SK-N-MC (cell line): ENCODE results near the gene PLEKHM2.
A peak's percentile ranks its signal among the peaks of the same experiment; 100 is the strongest.

Experiments
- DNase-seq: peaks from one replicate; pipeline ENCODE4 v3.0.0-alpha.2; 2011; ENCODE audit warnings: low read depth, low spot score
- H3K27ac ChIP-seq: fragments of 200-600 bp; sonication (generic); 2 replicates; pipeline ENCODE4 v1.5.1; 2016; ENCODE audit warnings: mixed run types
- H3K36me3 ChIP-seq: fragments of 200-600 bp; sonication (generic); 2 replicates; pipeline ENCODE4 v1.6.1; 2017; ENCODE audit warnings: antibody characterized with exemption, low read length, mixed read lengths; ENCODE audit not compliant: insufficient read depth
- H3K4me3 ChIP-seq: fragments of 200-600 bp; sonication (generic); 2 replicates; pipeline ENCODE4 v1.5.1; 2016
- H3K9ac ChIP-seq: fragments of 200-600 bp; sonication (generic); 2 replicates; pipeline ENCODE4 v1.8.0; 2017; ENCODE audit warnings: mixed run types, mixed read lengths; ENCODE audit not compliant: insufficient read length
- H3K9me3 ChIP-seq: fragments of 200-600 bp; sonication (generic); 2 replicates; pipeline ENCODE4 v1.6.1; 2017; ENCODE audit warnings: low read depth, mild to moderate bottlenecking, antibody characterized with exemption, low read length, moderate library complexity, mixed read lengths
- EZH2 ChIP-seq: fragments of 200-600 bp; sonication (generic); IDR thresholded peaks from one replicate; pipeline ENCODE4 v1.6.1; 2017; ENCODE audit warnings: antibody characterized with exemption
- FOXP2 ChIP-seq: optimal IDR thresholded peaks from 2 replicates; pipeline ENCODE3; 2011; ENCODE audit warnings: mild to moderate bottlenecking, moderate library complexity; ENCODE audit not compliant: insufficient read depth; ENCODE audit errors: extremely low read length, control extremely low read depth
- POLR2AphosphoS5 ChIP-seq: IDR thresholded peaks from 2 replicates; pipeline ENCODE4 v1.6.1; 2012; ENCODE audit warnings: mild to moderate bottlenecking, low read depth, low read length, borderline replicate concordance

The PLEKHM2 gene

DNA sequence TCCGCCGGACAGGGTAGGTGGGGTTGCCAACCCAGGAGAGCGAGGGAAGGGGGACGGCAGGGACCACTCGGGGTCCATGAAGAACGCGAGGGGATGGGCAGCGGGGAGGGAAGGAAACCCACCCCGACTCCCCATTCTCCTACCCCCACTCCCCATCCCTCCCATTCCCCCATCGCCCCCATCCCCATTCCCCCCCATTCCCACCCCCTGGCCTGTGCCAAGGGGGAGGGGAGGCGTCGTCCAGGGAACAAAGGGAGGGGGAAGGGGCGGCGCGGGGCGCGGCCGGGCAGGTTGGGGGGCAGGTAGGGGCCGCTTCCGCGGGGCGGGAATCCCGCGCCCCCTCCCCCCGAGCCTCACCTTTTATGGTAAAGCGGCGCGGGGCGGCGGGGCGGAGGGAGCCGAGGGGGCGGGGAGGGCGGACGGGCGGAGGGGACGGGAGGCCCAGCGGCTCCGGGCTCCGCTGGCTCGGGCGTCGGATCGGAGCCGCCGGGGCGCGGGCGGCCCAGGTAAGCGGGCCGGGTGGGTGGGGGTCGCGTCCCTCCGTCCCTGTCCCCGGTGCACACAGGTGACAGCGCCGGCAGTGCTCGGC, 74.3 kb downstream of the PLEKHM2 start, which contains the start of gene FBLIM1:
Gene FBLIM1, plus strand, starts transcription at position 453 of the 589 bp plus-strand sequence. CDS start 6,189 bp downstream, outside the sequence.
- DNase-seq: no peak
- Histone ChIP-seq H3K36me3 (no peaks in the 10 kb centered on the region), H3K27ac (peak within 1 kb of the TSS; percentile 60; the same call in 1 of the 2 replicates), H3K9ac (peak within 1 kb of the TSS; percentile 87), H3K9me3 (no peaks in the 10 kb centered on the region), H3K4me3 (peak within 1 kb of the TSS; percentile 80)
- TF ChIP-seq FOXP2: no peak
- TF ChIP-seq EZH2: no peak
- no peak for TF ChIP-seq POLR2AphosphoS5

DNA sequence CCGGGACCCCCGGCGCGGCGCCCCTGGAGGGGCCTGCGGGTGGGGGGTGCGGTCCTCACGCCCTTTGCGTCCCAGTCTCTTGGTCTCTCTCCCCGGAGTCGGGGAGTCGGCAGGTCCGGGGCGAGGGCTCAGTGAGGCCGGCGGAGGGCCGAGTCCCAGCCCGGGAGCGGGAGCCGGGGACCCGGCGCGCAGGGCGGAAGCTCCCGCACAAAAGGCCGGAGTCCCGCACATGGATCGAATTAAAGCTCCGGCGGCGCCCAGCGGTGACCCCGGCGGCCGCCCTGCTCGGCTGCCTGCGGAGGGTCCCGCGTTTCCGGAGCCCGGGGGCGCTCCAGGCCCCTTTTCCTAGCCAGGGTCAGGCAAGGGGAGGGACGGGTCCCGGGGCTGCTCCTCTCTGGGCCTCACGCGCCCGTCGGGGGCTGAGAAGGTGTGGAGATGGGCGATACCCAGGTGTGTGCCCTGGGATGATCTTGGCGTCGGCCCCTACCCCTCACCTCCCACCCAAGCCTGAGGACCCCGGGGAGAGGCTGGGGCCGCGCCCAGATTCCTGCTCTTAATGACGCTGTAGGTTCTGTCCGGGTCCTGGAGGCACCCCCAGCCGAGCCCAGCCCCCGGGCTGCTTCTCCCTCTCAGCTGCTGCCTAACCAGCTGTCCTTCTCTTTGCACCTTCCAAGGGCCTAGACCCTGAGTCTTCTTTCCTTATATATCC, 75.0 kb downstream of the PLEKHM2 start:
- no peaks in the 10 kb centered on the region for H3K9me3 ChIP-seq
- DNase-seq: no peak
- TF ChIP-seq POLR2AphosphoS5 (no peak), EZH2 (no peak), FOXP2 (no peak)
- H3K27ac ChIP-seq: peak overlapping the region; percentile 60; the same call in 1 of the 2 replicates
- H3K9ac ChIP-seq: peak overlapping the region; percentile 87
- no peaks in the 10 kb centered on the region; the same call in 1 of the 2 replicates for H3K36me3 ChIP-seq
- H3K4me3 ChIP-seq: peak overlapping the region; percentile 80

DNA sequence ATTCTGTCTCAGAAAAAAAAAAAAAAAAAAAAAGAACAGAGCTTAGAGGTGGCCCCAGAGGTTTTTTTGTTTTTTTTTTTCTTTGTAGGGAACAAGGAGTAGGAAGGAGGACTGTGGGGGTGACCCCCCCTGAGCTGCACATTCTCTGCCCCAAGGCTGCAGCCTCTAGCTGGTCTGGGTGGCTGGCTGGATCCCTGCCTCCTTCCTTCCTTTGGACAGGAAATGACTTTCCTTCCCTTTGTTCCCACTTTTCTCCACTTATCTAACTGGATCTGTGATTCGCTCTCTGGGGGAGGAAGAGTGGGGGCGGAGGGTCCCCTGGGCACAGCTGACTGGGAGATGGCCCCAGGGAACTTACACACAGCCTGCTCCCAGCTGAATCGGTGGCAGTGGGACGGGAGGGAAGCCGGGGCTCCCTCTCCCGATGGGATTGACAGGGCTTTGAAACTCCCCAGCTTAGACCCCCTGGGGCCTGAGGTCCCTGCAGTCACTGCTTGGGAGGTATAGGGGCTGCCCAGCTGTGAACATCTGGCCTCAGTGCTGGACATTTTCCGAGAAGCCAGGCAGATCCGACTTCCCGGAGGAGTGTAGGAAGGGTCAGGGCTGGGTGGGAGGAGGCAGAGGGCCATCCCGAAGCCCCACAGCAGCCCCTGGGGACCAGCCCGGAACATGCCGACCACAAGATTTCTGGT, 76.5 kb downstream of the PLEKHM2 start:
- Histone ChIP-seq H3K27ac (peak overlapping the region; percentile 90), H3K36me3 (peaks cover 6% of the 10 kb centered on the region; the same call in 1 of the 2 replicates), H3K9ac (peak overlapping the region; percentile 66), H3K4me3 (peak overlapping the region; percentile 80), H3K9me3 (no peaks in the 10 kb centered on the region)
- TF ChIP-seq POLR2AphosphoS5: no peak
- TF ChIP-seq FOXP2: peak; percentile 53
- no peak for DNase-seq

DNA sequence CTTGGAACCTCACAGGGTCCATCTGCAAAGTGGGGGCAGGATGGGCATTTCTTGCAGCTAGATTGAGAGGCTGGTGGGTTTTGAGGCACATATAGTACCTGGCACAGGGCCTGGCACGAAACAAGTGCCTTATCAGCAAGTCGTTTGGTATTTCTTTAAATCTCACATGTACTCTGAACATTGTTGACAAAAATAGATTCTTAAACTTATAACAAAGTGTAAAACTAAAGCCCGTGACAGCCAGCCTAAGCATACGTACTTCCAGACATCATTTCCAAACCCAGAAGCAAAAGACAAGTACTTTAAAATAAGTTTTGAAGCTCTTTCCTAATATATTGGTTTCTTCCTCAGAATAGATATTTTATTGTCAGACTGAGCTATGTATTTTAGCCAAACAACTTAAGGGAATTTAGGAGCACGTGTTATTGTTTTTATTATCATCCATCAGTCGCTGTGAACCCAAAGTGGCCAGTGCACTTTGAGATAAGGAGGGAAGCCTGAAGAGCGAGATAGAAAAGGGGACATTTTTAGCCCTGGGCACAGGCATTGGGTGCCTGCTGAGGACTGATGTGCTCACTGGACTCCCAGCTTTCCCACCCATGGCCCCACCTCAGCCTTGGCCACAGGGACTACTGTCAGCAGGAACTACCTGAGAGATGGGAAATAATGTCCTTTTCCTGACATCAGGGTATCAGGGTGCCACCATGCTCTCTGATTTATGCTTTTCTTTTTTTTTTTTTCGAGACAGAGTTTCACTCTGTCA, 77.4 kb downstream of the PLEKHM2 start:
- Histone ChIP-seq H3K9me3 (no peaks in the 10 kb centered on the region), H3K9ac (no peak overlapping the region), H3K4me3 (peak overlapping the region; percentile 80; the same call in 1 of the 2 replicates), H3K27ac (peak overlapping the region; percentile 90), H3K36me3 (peaks cover 7% of the 10 kb centered on the region; the same call in 1 of the 2 replicates)
- TF ChIP-seq FOXP2 (no peak), EZH2 (no peak), POLR2AphosphoS5 (no peak)
- no peak for DNase-seq

DNA sequence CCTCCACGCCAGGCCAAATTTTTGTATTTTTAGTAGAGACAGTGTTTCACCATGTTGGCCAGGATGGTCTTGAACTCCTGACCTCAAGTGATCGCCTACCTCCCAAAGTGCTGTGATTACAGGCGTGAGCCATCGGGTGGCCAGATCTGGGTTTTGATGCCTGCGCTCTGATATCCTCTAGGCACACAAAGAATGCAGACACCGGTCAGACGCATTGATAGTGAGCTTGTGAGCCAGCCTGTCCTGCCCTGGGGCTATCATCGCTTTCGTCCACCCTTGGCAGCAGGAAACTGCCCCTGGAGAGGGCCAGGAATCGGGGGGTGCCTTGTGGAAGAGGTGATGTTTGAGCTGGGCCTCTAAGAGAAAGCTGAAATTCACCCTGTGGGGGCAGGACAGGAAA, 78.4 kb downstream of the PLEKHM2 start:
- Histone ChIP-seq H3K4me3 (no peak overlapping the region), H3K27ac (no peak overlapping the region), H3K36me3 (peaks cover 7% of the 10 kb centered on the region; the same call in 1 of the 2 replicates), H3K9ac (no peak overlapping the region), H3K9me3 (no peaks in the 10 kb centered on the region)
- TF ChIP-seq FOXP2 (no peak), EZH2 (no peak)
- no peak for DNase-seq

DNA sequence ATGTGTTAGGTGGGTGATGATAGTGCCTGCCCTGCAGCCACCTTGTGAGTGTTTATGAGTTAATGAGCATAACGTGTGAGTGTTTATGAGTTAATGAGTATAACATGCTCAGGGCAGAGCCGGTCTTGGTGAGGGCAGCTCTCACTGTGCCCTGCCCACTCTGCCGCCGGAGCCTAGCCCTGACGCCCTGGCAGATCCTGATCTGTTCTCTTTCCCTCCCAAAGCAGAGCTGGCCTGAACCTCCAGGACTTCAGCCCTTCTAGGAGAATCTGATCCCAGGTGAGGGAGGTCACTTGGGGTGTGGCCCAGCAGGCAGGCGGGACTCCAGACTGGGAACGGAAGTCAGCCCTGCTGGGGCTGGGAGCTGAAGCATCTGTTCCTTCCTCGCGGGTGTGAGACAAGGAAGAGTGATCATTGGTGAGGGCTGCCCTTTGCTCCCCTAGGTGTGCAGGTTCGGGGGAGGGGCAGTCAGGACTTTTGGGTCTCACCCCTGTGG, 80.2 kb downstream of the PLEKHM2 start:
- H3K9me3 ChIP-seq: no peaks in the 10 kb centered on the region
- H3K4me3 ChIP-seq: no peak overlapping the region
- peaks cover 13% of the 10 kb centered on the region; the same call in 1 of the 2 replicates for H3K36me3 ChIP-seq
- TF ChIP-seq FOXP2 (no peak), EZH2 (no peak), POLR2AphosphoS5 (no peak)
- no peak for DNase-seq
- no peak overlapping the region for H3K9ac ChIP-seq
- H3K27ac ChIP-seq: no peak overlapping the region

DNA sequence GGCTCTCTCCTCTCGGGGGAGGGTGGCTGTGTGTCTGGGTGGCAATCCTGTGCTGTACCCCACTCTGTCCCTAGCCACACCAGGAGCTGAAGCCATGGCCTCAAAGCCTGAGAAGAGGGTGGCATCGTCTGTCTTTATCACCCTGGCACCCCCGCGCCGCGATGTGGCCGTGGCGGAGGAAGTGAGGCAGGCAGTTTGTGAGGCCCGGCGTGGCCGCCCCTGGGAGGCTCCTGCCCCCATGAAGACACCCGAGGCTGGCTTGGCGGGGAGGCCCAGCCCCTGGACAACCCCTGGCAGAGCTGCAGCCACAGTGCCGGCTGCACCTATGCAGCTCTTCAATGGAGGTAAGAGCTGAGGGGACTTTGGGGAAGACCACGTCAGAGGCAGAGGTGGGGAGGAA, 80.8 kb downstream of the PLEKHM2 start:
- Histone ChIP-seq H3K9me3 (no peaks in the 10 kb centered on the region), H3K4me3 (no peak overlapping the region), H3K27ac (no peak overlapping the region), H3K9ac (no peak overlapping the region), H3K36me3 (peaks cover 13% of the 10 kb centered on the region; the same call in 1 of the 2 replicates)
- TF ChIP-seq FOXP2: no peak
- TF ChIP-seq POLR2AphosphoS5: no peak
- no peak for TF ChIP-seq EZH2
- no peak for DNase-seq
